Brain microvascular endothelial cell (primary cell): Measurements from ENCODE around the gene OLFML2A.

Source experiments
- DNase-seq: peaks from one replicate; pipeline ENCODE4 v3.0.0-alpha.2; 2020
- H3K27ac ChIP-seq: fragments of 250-450 bp; sonication (Bioruptor Pico); 2 replicates; pipeline ENCODE4 v1.5.1; 2020; ENCODE audit warnings: mild to moderate bottlenecking, moderate library complexity
- H3K27me3 ChIP-seq: fragments of 250-450 bp; sonication (Bioruptor Pico); replicated peaks from 2 replicates; pipeline ENCODE4 v1.5.1; 2020; ENCODE audit warnings: mild to moderate bottlenecking
- H3K36me3 ChIP-seq: fragments of 250-450 bp; sonication (Bioruptor Pico); replicated peaks from 2 replicates; pipeline ENCODE4 v1.5.1; 2020; ENCODE audit warnings: mild to moderate bottlenecking
- H3K4me3 ChIP-seq: 2 replicates; pipeline ENCODE4 v1.5.1; 2011; ENCODE audit warnings: low read depth, mild to moderate bottlenecking, control low read depth, low read length, moderate library complexity
- in situ Hi-C: cut with HindIII; loops from 2 replicates; pipeline ENCODE4 v1.10.0; 2017; ENCODE audit warnings: low sequenced_read_pairs, low pct_ligation_motif_present
- TF ChIP-seq, protein P1 (sequence below): IDR thresholded peaks from 2 replicates; pipeline ENCODE4 v1.5.1; 2011; ENCODE audit warnings: low read depth, mild to moderate bottlenecking, moderate library complexity, low read length, control low read depth, inconsistent platforms; ENCODE audit errors: missing control alignments

The OLFML2A gene

DNA sequence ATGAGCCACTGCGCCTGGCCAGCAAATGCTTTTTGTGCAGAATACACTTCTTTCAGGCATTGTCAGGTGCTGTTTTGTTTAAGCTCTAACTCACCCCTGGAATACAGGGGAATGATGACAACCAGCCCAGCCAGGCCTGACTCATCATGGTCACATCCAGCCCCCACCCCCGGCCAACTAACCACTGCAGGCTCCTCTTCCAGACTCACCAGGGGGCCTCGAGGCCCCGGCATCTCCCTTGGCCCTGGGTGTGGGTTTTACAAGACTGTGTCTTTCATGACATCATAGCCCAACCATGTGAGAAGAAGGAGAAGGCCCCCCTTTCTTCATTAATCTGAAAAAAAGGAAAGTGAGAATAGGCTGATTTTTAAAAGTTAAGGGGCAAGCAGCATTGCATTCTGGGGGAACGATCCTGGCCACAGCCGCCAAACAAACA lies 35.5 kb downstream of the OLFML2A start:
- peak; percentile 100 for DNase-seq
- TF ChIP-seq, protein P1, sequence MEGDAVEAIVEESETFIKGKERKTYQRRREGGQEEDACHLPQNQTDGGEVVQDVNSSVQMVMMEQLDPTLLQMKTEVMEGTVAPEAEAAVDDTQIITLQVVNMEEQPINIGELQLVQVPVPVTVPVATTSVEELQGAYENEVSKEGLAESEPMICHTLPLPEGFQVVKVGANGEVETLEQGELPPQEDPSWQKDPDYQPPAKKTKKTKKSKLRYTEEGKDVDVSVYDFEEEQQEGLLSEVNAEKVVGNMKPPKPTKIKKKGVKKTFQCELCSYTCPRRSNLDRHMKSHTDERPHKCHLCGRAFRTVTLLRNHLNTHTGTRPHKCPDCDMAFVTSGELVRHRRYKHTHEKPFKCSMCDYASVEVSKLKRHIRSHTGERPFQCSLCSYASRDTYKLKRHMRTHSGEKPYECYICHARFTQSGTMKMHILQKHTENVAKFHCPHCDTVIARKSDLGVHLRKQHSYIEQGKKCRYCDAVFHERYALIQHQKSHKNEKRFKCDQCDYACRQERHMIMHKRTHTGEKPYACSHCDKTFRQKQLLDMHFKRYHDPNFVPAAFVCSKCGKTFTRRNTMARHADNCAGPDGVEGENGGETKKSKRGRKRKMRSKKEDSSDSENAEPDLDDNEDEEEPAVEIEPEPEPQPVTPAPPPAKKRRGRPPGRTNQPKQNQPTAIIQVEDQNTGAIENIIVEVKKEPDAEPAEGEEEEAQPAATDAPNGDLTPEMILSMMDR, result peak; percentile 25
- peak overlapping the region; percentile 94 for H3K27ac ChIP-seq
- in situ Hi-C loops, result no loop called here
- H3K4me3 ChIP-seq, result no peak overlapping the region
- no peaks in the 10 kb centered on the region for H3K27me3 ChIP-seq
- H3K36me3 ChIP-seq, result no peaks in the 10 kb centered on the region

DNA sequence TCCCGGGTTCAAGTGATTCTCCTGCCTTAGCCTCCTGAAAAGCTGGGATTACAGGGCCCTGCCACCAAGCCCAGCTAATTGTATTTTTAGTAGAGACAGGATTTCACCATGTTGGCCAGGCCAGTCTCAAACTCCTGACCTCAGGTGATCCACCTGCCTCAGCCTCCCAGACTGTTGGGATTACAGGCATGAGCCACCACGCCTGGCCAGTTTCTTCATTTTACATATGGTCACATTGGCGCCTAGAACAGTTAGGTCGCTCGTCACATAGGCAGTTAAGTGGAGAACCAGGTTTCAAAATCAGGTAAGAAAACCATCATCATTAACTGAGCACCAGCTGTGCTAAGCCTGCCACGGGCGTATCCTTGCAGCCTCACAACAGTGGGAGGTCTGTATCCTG lies 36.1 kb downstream of the OLFML2A start:
- Histone ChIP-seq H3K27ac (peak overlapping the region; percentile 94), H3K36me3 (no peaks in the 10 kb centered on the region), H3K4me3 (no peak overlapping the region), H3K27me3 (no peaks in the 10 kb centered on the region)
- DNase-seq, result no peak
- TF ChIP-seq, protein P1, result no peak
- in situ Hi-C loops, result no loop called here

DNA sequence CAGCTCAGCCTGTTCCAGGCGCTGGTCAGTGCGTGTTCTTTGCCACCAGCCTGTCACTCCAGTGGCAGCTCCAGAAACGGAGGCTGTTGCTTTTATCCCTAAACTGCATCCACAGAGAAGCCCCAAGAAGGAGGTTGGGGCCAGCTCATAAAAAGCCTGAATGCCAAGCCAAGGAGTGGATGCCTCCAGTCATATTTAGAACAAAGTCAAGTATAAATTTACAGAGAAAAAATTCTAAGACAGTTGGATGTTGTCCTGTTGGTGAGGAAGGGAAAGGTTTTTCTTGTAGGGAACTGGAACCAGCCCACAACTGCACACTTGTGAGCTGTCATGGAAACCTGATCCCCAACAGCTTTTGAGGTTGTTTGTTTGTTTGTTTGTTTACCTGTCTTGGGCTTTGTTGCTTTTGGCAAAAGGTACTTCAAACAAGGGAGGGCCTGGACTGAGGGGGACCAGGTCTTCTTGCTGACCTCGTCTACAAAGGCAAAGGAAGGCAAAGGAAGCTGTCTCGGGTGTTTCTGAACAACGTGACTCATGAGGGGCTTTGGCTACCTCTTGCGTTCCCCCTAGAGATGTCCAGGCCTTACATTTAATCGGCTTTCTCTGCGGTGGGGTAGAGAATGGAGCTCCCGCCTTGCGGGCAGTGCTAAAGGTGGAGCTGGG lies 36.7 kb downstream of the OLFML2A start:
- in situ Hi-C loops, result no loop called here
- TF ChIP-seq, protein P1, result no peak
- H3K27me3 ChIP-seq, result no peaks in the 10 kb centered on the region
- H3K4me3 ChIP-seq, result no peak overlapping the region
- H3K36me3 ChIP-seq, result no peaks in the 10 kb centered on the region
- H3K27ac ChIP-seq, result no peak overlapping the region
- DNase-seq, result no peak

DNA sequence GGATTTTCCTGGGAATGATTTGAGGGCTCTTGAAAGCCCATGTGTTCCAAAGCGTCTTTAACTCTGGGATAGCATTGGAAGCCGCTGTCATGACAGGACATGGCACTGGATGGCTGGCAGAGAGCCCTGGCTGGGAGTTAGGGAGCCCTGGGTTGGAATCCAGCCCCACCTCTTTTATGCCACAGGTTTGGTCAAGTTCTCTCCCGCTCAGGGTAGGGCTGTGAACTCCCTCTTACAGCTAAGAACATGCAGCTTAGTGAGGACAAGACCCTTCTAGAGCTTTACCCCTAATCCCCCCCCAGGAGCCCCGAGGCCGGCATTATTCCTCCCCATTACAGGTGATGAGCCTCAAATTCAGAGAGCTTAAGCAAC lies 37.2 kb downstream of the OLFML2A start:
- TF ChIP-seq, protein P1, result no peak
- H3K36me3 ChIP-seq, result no peaks in the 10 kb centered on the region
- no peaks in the 10 kb centered on the region for H3K27me3 ChIP-seq
- in situ Hi-C loops, result no loop called here
- no peak overlapping the region for H3K27ac ChIP-seq
- H3K4me3 ChIP-seq, result no peak overlapping the region
- DNase-seq, result no peak

DNA sequence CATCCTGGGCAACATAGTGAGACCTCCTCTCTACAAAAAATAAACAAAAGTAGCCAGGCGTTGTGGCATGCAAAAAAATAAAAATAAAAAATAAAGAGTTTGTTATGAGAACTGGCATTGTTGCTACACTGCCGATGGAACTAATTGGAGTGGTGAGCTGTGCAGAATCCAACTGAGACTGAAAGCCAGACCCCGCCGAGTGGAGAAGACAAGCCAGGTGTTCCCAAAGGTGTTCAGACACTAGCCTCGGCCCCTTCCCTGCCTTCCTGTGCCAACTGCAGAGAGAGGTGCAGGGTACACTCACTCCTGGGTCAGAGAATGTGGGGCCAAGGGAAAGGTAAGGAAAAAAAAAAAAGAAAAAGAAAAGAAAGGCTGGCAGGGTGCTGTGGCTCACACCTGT lies 38.7 kb downstream of the OLFML2A start:
- Histone ChIP-seq H3K27me3 (no peaks in the 10 kb centered on the region), H3K4me3 (no peak overlapping the region), H3K36me3 (no peaks in the 10 kb centered on the region), H3K27ac (no peak overlapping the region)
- TF ChIP-seq, protein P1, result no peak
- in situ Hi-C loops, result no loop called here
- no peak for DNase-seq
